NCI-H526 (cell line): ENCODE results near the gene TMF1.

Source experiments
- DNase-seq, 2 experiments: peaks; one replicate each; lab custom pipeline; 2025; lab: John Stamatoyannopoulos, UW

TMF1 gene

GRCh38 chr3:68977486-68978167 is 74.5 kb downstream of the TMF1 start:
- no peak for DNase-seq

GRCh38 chr3:68974711-68975110 is 77.4 kb downstream of the TMF1 start:
- no peak for DNase-seq

- no peak for DNase-seq
Observed at GRCh38 chr3:68973639-68974038, 78.5 kb downstream of the TMF1 start.

DNA sequence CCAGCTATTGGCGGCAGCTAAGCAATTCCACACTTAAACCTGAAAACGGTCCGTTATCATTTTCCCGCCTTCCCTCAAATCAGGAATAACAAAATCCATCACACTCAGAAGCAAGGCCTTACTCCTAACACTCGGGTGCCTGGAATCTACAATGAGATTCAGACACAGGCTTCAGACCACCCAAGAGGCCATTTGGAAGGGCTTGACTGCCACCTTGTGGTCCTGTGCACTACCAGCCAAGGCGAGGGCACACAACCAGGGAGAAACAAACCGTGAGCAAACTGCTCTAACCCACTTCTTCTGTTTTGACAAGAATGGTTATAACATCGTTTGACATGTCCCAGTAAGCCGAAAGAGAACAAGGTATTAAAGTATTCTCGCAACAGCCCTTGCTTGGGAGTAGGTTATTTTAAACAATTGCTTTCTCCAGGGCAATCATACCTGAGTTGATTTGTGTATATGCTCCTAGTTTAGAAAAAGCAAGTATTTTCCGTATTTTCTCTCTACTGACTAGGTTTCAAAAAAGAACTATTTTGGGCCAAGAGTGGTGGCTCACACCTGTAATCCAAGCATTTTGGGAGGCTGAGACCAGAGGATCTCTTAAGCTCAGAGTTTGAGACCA is 79.7 kb downstream of the TMF1 start:
- peak; percentile 20 to 71 for DNase-seq
